HG03066 (cell line): ENCODE results near the gene SLCO3A1.

Source experiments
- ATAC-seq: cut with Tn5 transposase; IDR thresholded peaks from one replicate; pipeline ENCODE4 v1.9.1; 2021; ENCODE audit warnings: low read depth; ENCODE audit not compliant: unreplicated experiment

Gene SLCO3A1

GRCh38 chr15:92082006-92082843, 228.7 kb downstream of the SLCO3A1 start:
- no peak for ATAC-seq

- ATAC-seq: no peak
Observed at GRCh38 chr15:92083190-92083589, 229.7 kb downstream of the SLCO3A1 start.

DNA sequence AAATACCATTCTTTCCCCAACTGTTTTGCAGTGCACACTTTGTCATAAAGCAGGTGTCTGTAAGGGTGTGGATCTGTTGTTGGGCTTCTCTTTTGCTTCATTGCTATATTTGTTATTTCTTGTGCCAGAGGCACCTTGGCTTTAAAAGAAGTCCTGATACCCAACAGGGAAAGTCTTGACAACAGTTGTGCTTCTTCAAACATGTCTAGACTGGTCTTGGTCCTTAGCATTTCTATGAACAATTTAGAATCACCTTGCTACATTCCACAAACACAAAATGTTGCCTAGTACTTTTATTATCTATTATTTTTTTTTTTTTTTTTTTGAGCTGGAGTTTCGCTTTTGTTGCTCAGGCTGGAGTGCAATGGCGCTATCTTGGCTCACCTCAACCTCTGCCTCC, 233.7 kb downstream of the SLCO3A1 start:
- no peak for ATAC-seq

DNA sequence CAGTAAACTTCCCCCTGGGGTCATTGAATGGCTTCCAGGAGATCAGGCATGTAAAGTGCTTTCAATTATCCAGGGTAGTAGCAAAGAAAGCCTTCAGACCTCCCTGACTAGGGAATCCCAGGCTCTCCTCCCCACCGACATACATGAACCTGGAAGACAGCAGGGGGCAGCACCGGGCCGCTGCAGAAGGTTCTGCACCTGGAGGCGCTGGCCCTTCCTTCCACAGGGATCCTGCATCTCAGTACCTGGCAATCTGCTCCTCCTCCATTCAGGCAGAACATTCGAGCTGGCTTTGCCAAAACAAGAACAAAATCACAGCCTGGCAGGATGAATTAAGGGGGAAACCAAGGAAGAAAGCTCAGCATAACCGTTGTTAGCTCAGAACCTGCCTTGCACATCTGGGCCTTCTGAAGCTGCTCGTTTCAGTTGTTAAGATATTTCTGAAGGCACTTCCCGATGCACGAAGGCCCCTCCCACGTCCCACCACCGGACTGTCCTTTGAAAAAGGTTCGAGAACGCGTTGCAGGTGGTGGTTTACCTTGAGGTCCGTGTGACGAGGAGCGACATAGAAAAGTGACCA, 237.7 kb downstream of the SLCO3A1 start:
- ATAC-seq: no peak

DNA sequence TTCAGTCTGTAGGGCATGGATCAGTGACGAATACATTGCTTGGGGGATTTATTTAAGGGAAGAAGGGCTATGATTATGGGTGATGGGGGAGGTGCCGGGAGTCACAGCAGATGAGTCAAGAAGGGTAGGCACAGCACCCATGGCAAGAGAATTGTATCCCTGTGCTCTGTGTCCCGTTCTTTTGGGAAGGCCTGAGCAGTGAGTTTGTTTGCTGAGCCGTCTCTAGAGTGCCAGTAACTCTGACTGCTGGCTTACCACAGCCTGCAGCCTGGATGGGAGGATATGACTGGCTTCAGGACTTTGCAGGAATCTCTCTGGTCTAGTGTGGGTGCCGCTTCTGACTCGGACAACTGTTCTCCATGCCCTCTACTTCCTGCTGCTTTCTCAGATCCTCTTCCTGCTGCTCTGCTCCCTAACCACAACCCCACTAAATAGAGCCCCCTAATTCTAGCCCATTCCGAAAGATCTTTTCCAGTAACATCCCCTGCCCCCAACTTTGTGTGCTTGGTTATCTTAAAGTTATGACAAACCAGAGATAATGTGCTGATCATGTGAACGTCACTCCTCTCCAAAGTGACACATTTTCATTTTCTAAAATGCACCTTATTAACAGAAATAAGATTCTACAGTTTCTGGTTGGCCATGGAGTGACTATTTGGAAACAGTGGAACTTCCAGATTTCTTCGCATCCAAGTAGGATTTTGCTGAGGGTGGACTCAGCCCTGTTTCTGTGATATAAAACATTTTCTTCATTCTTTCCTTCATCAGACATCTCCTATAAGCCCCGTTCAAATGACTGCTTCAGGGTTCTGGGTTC, 239.0 kb downstream of the SLCO3A1 start:
- ATAC-seq: no peak

- peak; percentile 63 for ATAC-seq
Observed at GRCh38 chr15:92095693-92096092, 242.2 kb downstream of the SLCO3A1 start.

- peak; percentile 65 for ATAC-seq
Observed at GRCh38 chr15:92097474-92098178, 244.1 kb downstream of the SLCO3A1 start.

DNA sequence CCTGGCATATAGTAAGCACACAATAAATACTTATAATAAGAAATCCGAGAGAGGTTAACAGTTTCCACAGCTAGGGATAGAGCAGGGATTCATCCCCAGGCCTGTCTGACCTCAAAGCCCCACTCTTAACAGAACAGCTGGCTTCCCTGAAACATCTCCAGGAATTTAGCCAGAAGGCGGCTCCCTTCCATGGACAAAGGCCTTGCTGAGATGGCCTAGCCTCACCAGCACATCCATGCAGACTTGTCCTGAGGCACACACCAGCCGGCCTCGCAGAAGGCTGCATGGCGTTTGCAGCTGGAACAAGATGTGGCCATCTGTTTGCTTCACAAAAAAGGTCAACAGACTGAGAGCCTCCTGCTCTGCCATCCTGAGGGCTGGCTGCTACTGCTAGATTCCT, 245.4 kb downstream of the SLCO3A1 start:
- ATAC-seq: no peak

GRCh38 chr15:92100301-92100700, 246.8 kb downstream of the SLCO3A1 start:
- ATAC-seq: no peak

- ATAC-seq: no peak
Observed at GRCh38 chr15:92100751-92101150, 247.2 kb downstream of the SLCO3A1 start.

- peak; percentile 57 for ATAC-seq
Observed at GRCh38 chr15:92101708-92102394, 248.3 kb downstream of the SLCO3A1 start.

DNA sequence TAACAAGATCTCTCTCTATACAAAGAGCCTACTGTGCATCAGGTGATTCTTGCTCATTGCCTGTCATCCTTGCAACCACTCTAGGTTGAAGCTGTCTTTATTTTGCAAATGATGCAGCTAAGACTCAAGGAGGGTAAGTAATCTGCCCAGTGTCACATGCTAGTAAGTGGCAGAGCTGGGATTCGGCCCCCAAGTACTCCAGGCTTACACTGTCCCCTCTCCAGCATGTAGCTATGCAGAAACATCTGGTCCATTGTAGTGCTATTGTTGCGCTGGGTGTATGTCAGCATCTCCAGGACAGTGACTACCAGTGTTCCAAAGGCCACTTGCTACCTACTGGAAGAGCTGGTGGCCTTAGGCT, 248.9 kb downstream of the SLCO3A1 start:
- ATAC-seq: peak; percentile 7

DNA sequence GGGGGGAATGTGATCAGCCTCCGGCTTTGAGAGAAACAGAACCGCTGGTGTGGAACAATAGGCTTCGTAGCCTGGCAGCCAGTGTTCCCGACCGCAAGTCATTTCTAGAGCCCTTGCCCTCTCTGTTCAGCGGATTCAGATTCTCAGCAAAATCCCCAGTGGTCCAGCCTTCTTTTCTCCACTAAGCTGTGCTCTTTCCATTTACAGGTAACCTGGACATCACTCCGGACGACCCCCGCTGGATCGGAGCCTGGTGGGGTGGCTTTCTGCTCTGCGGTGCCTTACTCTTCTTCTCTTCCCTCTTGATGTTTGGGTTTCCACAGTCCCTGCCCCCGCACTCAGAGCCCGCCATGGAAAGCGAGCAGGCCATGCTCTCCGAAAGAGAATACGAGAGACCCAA, 250.6 kb downstream of the SLCO3A1 start:
- ATAC-seq: no peak

GRCh38 chr15:92105611-92106010, 252.1 kb downstream of the SLCO3A1 start:
- no peak for ATAC-seq

DNA sequence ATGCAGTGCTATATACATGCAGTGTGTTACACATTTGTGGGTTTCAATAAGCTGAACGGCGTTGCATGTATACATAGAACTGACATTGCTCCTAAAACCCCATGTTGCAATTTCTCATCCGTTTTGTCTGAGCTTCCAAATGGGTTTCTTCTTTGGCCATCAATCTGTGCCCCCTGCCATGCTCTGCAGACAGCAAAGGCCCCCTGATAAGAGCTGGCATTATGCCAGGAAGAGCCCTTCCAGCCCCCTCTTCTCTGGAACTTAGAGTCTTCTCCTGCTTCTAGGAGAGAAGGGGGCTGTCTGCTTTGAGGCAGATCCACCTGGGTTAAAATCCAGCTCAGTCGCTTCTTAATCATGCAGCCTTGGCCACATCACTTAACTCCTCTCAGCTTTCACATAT, 254.0 kb downstream of the SLCO3A1 start:
- ATAC-seq: no peak

DNA sequence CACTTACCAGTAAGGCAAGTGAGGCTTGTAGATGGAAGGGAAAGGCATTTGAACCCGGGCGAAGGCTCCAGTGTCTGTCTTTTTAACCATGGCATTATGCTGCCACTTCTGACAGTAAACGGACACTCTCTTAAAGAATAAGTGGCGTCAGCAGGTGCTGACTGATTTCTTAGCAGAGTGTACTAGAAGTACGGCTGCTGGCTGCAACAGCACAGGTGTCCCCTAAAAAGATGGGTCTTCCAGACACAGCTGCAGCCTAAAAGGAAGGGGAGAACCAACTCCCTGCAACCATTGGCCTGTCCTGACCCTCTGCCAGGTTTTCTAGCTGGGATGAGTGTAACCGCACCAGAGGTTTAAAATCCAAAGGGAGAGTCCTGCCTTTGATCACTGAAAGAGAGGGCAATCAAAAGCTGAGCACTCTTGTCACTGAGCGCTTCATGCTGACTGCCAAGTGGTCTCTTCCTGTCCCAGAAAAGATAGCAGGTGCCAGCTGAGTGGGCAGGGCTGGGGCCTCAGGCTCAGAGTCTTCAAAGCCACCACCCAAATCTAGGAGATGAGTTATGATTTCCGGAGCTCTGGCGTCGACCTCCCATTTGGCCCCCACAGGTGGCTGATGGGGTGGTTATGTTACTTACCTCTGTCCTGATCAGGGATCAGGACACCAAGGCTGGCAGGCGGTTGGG, 255.8 kb downstream of the SLCO3A1 start:
- ATAC-seq: no peak

- no peak for ATAC-seq
Observed at GRCh38 chr15:92111291-92111690, 257.8 kb downstream of the SLCO3A1 start.

- no peak for ATAC-seq
Observed at GRCh38 chr15:92111751-92112150, 258.2 kb downstream of the SLCO3A1 start.

DNA sequence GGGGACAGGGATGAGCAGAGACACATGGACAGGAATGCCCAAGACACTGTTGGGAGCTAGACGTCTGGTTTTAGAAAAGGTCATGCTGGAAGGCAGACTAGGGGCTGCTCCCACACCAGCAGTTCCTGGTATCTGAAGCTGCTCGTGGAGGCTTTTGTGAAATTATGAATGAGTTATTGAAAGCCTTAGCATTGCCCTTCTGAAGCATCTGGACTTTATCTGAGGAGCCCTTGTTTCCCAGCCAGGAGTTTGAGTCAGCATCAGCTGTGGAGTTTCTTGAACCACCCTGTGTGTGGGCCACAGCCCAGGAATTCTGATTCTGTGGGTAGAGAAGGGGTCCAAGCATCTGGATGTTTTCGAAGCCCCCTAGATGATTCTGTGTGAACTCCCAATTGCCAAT, 258.7 kb downstream of the SLCO3A1 start:
- ATAC-seq: no peak

- ATAC-seq: no peak
Observed at GRCh38 chr15:92112711-92113110, 259.2 kb downstream of the SLCO3A1 start.
